K562 (cell line): ENCODE measurements around the gene CEP44. TPM values are rescaled to one million over a fixed set of nuclear protein-coding genes. Genes with fewer than 3 reads are reported as not detected.
A peak's percentile ranks its signal among the peaks of the same experiment; 100 is the strongest.

Experiments
- BDP1 ChIP-seq: IDR thresholded peaks from 3 replicates; pipeline ENCODE4 v1.6.1; 2011; ENCODE audit not compliant: insufficient read length, insufficient read depth
- CBFA2T3 ChIP-seq: fragments of 450-650 bp; IDR thresholded peaks from 2 replicates; pipeline ENCODE4 v1.6.1; 2017
- CREB1 ChIP-seq, 2 experiments: sonication (generic) in 1 of 2; formaldehyde crosslinking in 1 of 2; IDR thresholded peaks; 2 replicates each; pipeline versions ENCODE4 v1.6.1 to v1.8.0; 2012 to 2022; ENCODE audit warnings: inconsistent platforms in 1 of 2, mild to moderate bottlenecking in 1 of 2, missing genetic modification reagents in 1 of 2, moderate library complexity in 1 of 2
- ELK1 ChIP-seq: sonication (generic); formaldehyde crosslinking; IDR thresholded peaks from 2 replicates; pipeline ENCODE4 v1.8.1; 2022; ENCODE audit warnings: missing genetic modification reagents
- GTF3C2 ChIP-seq: IDR thresholded peaks from 3 replicates; pipeline ENCODE4 v1.6.1; 2011; ENCODE audit warnings: borderline replicate concordance, mild to moderate bottlenecking, moderate library complexity; ENCODE audit not compliant: insufficient read length; ENCODE audit errors: extremely low read depth
- MEF2A ChIP-seq: IDR thresholded peaks from 2 replicates; pipeline ENCODE4 v1.6.1; 2011; ENCODE audit warnings: low read depth, mild to moderate bottlenecking, low read length, moderate library complexity; ENCODE audit not compliant: control insufficient read depth
- MEIS2 ChIP-seq: fragments of 450-650 bp; IDR thresholded peaks from 2 replicates; pipeline ENCODE4 v1.6.1; 2014; ENCODE audit warnings: mild to moderate bottlenecking; ENCODE audit not compliant: partially characterized antibody
- MTA3 ChIP-seq: fragments of 450-650 bp; formaldehyde crosslinking; IDR thresholded peaks from 2 replicates; pipeline ENCODE4 v1.6.1; 2017; ENCODE audit warnings: mild to moderate bottlenecking, borderline replicate concordance
- NEUROD1 ChIP-seq: fragments of 150-350 bp; IDR thresholded peaks from 2 replicates; pipeline ENCODE4 v1.6.1; 2014; ENCODE audit warnings: borderline replicate concordance, low read length, low read depth; ENCODE audit not compliant: partially characterized antibody
- PCBP2 ChIP-seq: fragments of 200-400 bp; formaldehyde crosslinking; IDR thresholded peaks from 2 replicates; pipeline ENCODE4 v1.6.1; 2018; ENCODE audit warnings: low read length, low read depth, mild to moderate bottlenecking, moderate library complexity; ENCODE audit not compliant: poor library complexity, severe bottlenecking
- POLR3G ChIP-seq: IDR thresholded peaks from 2 replicates; pipeline ENCODE4 v1.6.1; 2011; ENCODE audit not compliant: insufficient read length, insufficient replicate concordance; ENCODE audit errors: extremely low read depth
- PTBP1 ChIP-seq: fragments of 200-400 bp; formaldehyde crosslinking; IDR thresholded peaks from 2 replicates; pipeline ENCODE4 v1.6.1; 2017; ENCODE audit warnings: low read depth, low read length
- SIN3B ChIP-seq: fragments of 450-650 bp; IDR thresholded peaks from 2 replicates; pipeline ENCODE4 v1.6.1; 2017; ENCODE audit warnings: low read depth, mild to moderate bottlenecking, moderate library complexity
- SMC3 ChIP-seq: conservative IDR thresholded peaks from 2 replicates; pipeline ENCODE4 v1.6.1; 2011; ENCODE audit warnings: low read depth, low read length, improper control_type of control experiment; ENCODE audit not compliant: insufficient read depth
- SNRNP70 ChIP-seq: fragments of 200-400 bp; formaldehyde crosslinking; optimal IDR thresholded peaks from 2 replicates; pipeline ENCODE3; 2017; ENCODE audit warnings: low read depth, low read length
- TEAD2 ChIP-seq: fragments of 450-650 bp; IDR thresholded peaks from 2 replicates; pipeline ENCODE4 v1.6.1; 2016; ENCODE audit warnings: missing genetic modification characterization, control low read depth, missing compliant biosample characterization
- ZNF23 ChIP-seq: fragments of 250-450 bp; sonication (Bioruptor Pico); IDR thresholded peaks from 2 replicates; pipeline ENCODE4 v1.4.0; 2020; ENCODE audit warnings: mild to moderate bottlenecking
- ZNF282 ChIP-seq: sonication (generic); formaldehyde crosslinking; IDR thresholded peaks from 2 replicates; pipeline ENCODE4 v1.8.1; 2023; ENCODE audit warnings: missing genetic modification reagents
- polyA plus RNA-seq, 8 experiments: library from polyadenylated mRNA; depleted of rRNA in 4 of 8; stranded (reverse) in 5 of 8; unstranded in 3 of 8; fragments of >200 nt; fragmentation: Nextera tagmentation in 2 of 8; fragmentation: Illumina TruSeq in 1 of 8; extraction: Ambion mirVana in 2 of 8; extraction: Trizol in 1 of 8; gene quantifications; 2 replicates each; pipeline versions ENCODE4 v1.2.1 to v1.2.3, GENCODE V29; 2011 to 2014; ENCODE audit warnings: inconsistent platforms in 1 of 8, missing spikeins in 1 of 8
- total RNA-seq, 7 experiments: library from RNA; depleted of rRNA in 6 of 7; stranded (reverse); fragments of >200 nt in 6 of 7; fragmentation: Illumina TruSeq in 2 of 7; extraction: Trizol in 2 of 7; gene quantifications; 2 replicates each; pipeline versions ENCODE4 v1.2.1 to v1.2.3, GENCODE V29; 2011 to 2021; ENCODE audit warnings: low replicate concordance in 1 of 7
- TF ChIP-seq, protein P1 (sequence below): fragments of 250-450 bp; sonication (Bioruptor Pico); IDR thresholded peaks from 2 replicates; pipeline ENCODE4 v1.5.0; 2020; ENCODE audit warnings: mild to moderate bottlenecking
- TF ChIP-seq, protein P2 (sequence below): fragments of 450-650 bp; IDR thresholded peaks from 2 replicates; pipeline ENCODE4 v1.7.1; 2018; ENCODE audit warnings: mild to moderate bottlenecking, low read depth; ENCODE audit not compliant: partially characterized antibody

The CEP44 gene
- total and polyA plus RNA-seq, 9 of the 15 experiments (the other 6 are each of a cell fraction or from before 2014, with no cell fraction given), result 19.6 to 45.0 (median 24.4) TPM

- no peak for TF ChIP-seq CREB1 (IDR thresholded peaks at IDR 0.05)
- TF ChIP-seq CREB1 (CRISPR knock-in tag; IDR thresholded peaks at IDR 0.05), result 0 out of 2 replicates have a peak, but pooled peaks have one; percentile 12
- no peak for TF ChIP-seq TEAD2 (tag)
- no peak for TF ChIP-seq SIN3B
- TF ChIP-seq NEUROD1, result peak; percentile 74
- TF ChIP-seq SMC3, result no peak
- TF ChIP-seq ZNF282 (CRISPR knock-in tag), result no peak
- TF ChIP-seq MEF2A, result no peak
- no peak for TF ChIP-seq BDP1
- TF ChIP-seq, protein P1, sequence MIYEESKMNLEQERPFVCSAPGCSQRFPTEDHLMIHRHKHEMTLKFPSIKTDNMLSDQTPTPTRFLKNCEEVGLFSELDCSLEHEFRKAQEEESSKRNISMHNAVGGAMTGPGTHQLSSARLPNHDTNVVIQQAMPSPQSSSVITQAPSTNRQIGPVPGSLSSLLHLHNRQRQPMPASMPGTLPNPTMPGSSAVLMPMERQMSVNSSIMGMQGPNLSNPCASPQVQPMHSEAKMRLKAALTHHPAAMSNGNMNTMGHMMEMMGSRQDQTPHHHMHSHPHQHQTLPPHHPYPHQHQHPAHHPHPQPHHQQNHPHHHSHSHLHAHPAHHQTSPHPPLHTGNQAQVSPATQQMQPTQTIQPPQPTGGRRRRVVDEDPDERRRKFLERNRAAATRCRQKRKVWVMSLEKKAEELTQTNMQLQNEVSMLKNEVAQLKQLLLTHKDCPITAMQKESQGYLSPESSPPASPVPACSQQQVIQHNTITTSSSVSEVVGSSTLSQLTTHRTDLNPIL (CRISPR knock-in tag), result no peak
- TF ChIP-seq PCBP2, result no peak
- no peak for TF ChIP-seq CBFA2T3
- TF ChIP-seq MTA3, result no peak
- TF ChIP-seq, protein P2, sequence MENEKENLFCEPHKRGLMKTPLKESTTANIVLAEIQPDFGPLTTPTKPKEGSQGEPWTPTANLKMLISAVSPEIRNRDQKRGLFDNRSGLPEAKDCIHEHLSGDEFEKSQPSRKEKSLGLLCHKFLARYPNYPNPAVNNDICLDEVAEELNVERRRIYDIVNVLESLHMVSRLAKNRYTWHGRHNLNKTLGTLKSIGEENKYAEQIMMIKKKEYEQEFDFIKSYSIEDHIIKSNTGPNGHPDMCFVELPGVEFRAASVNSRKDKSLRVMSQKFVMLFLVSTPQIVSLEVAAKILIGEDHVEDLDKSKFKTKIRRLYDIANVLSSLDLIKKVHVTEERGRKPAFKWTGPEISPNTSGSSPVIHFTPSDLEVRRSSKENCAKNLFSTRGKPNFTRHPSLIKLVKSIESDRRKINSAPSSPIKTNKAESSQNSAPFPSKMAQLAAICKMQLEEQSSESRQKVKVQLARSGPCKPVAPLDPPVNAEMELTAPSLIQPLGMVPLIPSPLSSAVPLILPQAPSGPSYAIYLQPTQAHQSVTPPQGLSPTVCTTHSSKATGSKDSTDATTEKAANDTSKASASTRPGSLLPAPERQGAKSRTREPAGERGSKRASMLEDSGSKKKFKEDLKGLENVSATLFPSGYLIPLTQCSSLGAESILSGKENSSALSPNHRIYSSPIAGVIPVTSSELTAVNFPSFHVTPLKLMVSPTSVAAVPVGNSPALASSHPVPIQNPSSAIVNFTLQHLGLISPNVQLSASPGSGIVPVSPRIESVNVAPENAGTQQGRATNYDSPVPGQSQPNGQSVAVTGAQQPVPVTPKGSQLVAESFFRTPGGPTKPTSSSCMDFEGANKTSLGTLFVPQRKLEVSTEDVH, result no peak
- no peak for TF ChIP-seq SNRNP70
- TF ChIP-seq ZNF23 (CRISPR knock-in tag), result no peak
- no peak for TF ChIP-seq PTBP1
- TF ChIP-seq ELK1 (CRISPR knock-in tag), result no peak
- no peak for TF ChIP-seq GTF3C2
- no peak for TF ChIP-seq POLR3G
- peak; percentile 85 for TF ChIP-seq MEIS2
Observed at GRCh38 chr4:174282836-174283506, 740 bp upstream of the CEP44 start (continued).
